Esophagus muscularis mucosa (tissue), 4 donors: ENCODE results near the gene UBTD1.

ENCODE experiments used
- CTCF ChIP-seq, 3 experiments: fragments of 200-600 bp in 2 of 3; fragments of 450-650 bp in 1 of 3; sonication (generic) in 2 of 3; IDR thresholded peaks; one replicate each; pipeline ENCODE4 v1.5.1; 2017 to 2019; ENCODE audit warnings: antibody characterized with exemption in 3 of 3, mild to moderate bottlenecking in 2 of 3, moderate library complexity in 1 of 3
- EP300 ChIP-seq: sonication (generic); formaldehyde crosslinking; IDR thresholded peaks from one replicate; pipeline ENCODE4 v1.6.1; 2017; ENCODE audit warnings: antibody characterized with exemption
- POLR2A ChIP-seq: fragments of 450-650 bp; IDR thresholded peaks from one replicate; pipeline ENCODE4 v1.6.1; 2017; ENCODE audit warnings: antibody characterized with exemption, moderate library complexity, mild to moderate bottlenecking, low read depth
- POLR2AphosphoS5 ChIP-seq, 2 donors: sonication (generic); formaldehyde crosslinking; IDR thresholded peaks; one replicate each; pipeline ENCODE4 v1.6.1; 2017; ENCODE audit warnings: antibody characterized with exemption in 2 of 2

- no peak for TF ChIP-seq CTCF (IDR thresholded peaks at IDR 0.05)
- TF ChIP-seq POLR2A: no peak
- TF ChIP-seq EP300: no peak
- no peak for TF ChIP-seq POLR2AphosphoS5 (IDR thresholded peaks at IDR 0.05)
Measured at GRCh38 chr10:97500297-97500575, 1.5 kb downstream of the UBTD1 start.
